GM21723 (cell line): ENCODE results near the gene FARP1.

Experiments
- ATAC-seq: cut with Tn5 transposase; IDR thresholded peaks from one replicate; pipeline ENCODE4 v1.9.1; 2021; ENCODE audit warnings: mild to moderate bottlenecking, moderate library complexity; ENCODE audit not compliant: unreplicated experiment

Gene FARP1

DNA sequence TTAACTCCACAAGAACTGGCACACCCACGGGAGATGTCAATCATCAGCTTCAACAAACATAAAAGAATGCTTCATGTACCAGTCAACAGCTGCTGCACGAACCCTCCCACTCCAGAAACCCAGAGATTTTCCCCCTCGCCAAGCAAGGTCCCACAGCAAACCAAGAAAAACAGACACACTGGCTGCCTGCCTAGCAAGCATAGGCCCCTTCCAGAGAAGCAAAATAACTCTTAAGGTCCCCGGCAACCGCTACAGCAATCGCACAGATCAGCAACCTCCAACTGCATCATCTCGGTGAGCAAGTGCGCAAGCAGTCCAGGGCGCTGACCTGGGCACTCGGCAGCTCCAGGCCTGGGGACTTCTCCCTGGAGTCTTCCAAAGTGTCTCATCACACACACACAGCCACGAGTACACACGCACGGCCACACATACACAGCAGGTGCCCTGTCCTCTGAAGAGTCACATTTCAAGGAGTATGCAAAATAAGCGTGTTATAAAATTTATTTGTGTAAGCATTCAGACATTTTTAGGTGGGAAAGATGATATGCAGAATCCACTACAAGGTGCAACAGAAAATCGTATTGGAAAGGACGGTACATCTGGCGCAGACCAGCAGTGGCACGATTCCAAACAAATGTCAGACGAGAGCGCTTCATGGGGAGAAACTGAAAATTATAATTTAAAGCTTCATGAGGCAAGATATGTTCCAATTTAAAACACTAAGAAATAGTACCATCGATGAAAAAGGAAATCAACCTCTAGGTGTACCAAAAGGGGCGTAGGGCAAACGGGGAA is 309.0 kb downstream of the FARP1 start:
- ATAC-seq = no peak

DNA sequence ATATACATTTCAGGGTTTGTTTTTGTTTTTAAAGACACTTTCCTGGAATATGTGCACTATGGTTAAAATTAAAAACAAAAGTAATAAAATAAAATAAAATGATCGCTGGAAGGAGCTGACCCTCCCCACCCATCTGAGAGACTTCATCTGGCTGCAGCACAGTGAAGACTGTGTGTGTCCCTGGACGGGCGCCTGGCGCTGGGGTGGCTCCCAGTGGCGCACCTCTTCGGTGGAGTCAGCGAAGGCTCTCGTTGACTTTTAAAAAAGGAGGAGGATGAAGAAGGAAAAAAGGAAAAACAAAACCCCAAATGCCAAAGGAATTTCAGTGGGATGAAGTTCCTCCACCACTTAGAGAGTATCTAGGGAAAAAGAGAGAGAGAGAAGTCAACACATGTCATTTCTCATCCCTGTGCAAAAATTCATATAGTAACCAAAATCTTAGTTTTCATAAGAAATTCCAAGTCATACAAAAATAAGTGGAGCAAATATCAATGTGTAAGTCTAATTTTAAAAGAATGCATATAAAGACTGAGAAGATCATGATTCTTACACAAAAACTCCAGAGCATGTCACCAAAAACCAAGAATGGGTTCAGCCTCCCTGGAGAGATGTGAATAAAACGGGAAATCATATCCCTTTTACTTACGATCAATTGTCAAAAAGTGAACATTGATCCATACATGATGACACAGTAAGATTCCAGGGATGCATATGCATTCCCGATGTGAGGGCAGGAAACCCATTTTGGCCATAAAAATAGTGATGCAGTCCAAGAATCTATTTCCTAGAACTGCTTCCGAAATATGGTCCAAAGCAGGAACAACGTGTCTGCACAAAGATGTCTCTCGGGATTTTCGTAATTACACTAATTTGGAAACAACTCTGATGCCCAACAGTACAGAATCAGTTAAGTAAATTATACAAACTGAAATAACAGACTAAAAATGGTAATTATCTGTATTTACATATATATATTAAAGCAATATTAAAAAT is 310.3 kb downstream of the FARP1 start:
- ATAC-seq = no peak

DNA sequence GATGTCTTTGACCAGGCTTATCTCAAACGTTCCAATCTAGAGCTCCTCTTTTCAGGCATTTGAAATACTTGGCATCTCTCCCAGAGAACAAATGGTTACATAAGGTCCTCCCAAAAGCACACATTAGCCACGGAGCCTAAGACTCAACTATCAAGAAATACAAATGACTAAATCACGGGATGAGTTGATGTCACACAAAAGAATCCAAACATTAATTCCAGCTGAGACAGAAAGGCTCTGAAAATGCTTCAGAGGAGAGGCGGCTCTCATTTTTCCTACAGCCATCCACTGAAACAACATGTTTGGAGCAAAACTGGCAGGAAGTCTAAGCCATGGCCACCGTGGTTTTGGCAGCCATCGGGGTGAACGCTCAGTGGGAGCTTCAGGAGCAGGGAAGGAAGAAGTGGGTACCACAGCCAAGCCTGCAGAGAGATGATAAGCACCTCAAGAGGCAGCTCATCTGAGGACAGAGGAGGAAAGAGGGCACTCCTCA is 311.5 kb downstream of the FARP1 start:
- ATAC-seq = no peak

DNA sequence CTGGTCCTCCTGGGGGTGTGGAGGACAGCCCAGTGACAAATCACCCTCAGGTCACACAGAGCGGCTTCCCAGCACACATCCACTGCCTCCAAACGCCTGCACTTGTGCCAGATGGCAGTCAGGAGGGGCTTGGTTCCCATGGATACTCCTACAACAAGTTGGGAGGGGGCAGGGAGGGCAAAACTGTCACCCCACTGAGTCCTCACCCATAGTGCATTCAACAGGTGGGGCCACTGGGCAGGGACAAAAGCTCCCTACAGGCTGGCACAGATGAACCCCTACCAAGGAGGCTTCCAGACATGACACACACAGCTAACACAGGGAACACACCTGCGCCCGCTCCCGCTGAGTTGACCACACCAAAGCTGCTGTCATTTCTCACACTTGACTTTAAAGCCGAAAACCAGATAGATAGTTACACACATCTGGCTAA is 313.5 kb downstream of the FARP1 start:
- no peak for ATAC-seq

DNA sequence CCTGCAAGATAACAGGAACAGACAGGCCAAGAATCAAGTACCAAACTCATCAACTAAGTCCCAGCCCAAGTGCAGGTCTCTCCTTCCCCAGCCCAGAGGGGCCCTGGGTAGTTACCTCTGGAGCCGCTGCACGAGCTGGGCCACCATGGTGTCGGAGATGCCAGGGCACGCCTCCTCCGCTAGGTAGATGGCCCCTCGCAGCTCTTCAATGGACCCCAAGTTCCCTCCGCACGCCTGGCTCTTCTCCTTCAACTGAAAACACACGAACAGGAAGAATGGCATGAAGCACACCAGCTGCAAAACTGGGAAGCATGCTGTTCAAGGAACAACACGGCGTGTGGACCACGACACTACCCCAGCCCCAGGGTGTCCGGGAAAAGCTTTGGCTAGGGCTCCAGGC is 314.2 kb downstream of the FARP1 start:
- no peak for ATAC-seq

DNA sequence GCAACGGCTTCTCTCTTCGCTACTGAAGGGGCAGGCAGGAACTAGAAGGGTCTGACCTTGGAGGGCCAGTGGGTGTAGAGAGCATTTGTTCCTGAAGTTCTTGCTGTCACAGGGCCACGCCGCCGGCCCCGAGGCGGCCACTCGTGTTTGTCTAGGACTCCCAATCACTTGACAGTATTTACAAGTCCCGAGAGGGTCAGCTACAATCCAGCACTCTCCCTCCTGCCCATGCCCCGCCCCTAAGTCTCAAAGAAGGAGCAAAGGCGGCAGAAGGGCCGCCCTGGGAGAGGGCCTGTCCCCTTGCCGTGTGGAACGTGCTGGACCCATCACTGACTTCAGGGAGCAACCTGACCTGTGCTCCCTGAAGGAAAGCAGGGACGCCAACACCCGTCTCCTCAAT is 315.5 kb downstream of the FARP1 start:
- no peak for ATAC-seq

DNA sequence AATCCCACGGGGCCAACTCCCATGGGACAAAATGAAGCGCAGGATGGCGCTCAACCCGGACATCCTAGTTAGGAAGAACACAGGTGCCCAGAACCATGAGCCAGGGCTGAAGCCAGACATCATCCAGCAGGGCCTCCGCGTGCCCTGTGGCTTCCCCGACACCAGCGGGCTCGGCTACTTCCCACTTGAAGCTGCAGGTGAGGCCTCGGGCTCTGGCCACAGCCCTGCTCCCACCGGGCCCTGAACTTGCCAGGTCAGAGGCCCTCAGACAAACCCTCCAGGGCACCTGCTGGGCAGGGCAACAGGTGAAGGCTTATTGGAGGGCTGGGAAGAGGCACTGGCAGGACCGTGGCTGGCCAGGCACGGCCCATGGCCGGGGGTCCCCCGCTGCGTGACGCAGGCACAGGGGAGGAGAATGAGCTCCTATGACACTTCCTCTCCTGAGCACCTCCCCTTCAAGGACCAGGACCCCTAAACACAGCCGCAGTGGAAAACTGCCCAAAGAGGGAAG is 316.3 kb downstream of the FARP1 start:
- ATAC-seq = no peak

DNA sequence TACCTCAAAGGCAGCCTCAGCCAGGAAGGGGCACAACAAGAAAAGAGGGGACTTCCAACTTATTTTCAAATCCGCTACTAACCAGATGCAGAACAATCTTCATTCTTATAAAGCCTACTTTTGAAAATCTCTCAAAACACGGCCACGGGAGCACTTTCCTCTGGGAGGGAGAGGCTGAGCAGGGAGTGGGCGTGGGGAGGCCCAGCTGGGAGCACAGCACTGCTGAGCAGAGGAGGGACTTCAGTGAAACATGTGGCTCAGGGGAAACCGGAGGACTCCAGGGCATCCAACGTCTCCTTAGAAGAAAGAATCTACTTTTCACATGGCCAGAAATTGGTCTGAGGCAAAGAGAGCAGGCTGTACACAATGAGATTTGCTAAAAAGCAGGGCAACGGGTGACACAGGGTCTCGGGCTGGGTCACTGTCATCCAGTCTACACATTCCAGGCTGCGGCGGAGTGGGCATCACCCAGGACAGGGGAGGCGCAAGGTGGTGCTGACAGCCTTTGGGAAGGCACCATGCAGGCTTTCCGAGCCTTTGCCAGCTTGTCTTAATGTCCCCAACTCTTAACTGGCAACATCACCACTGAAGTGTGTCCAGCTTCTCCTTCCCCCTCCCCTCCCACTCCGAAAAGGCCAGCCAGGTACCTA is 317.0 kb downstream of the FARP1 start:
- no peak for ATAC-seq

DNA sequence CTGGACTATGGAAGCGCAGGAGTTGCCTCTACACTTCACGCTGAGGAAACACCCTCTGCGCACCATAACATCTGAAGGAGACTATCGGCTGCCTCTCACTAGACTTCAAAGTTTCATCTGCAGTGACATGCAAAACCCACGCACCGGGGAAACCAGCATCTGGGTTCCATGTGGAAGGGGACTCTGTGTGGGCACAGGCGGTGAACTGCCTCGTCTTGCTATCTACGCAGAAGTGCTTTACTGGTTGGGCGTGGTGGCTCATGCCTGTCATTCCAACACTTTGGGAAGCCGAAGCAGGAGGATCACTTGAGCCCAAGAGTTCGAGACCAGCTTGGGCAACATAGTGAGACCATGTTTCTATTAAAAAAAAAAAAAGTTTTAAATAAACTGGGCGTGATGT is 317.6 kb downstream of the FARP1 start:
- ATAC-seq = no peak

DNA sequence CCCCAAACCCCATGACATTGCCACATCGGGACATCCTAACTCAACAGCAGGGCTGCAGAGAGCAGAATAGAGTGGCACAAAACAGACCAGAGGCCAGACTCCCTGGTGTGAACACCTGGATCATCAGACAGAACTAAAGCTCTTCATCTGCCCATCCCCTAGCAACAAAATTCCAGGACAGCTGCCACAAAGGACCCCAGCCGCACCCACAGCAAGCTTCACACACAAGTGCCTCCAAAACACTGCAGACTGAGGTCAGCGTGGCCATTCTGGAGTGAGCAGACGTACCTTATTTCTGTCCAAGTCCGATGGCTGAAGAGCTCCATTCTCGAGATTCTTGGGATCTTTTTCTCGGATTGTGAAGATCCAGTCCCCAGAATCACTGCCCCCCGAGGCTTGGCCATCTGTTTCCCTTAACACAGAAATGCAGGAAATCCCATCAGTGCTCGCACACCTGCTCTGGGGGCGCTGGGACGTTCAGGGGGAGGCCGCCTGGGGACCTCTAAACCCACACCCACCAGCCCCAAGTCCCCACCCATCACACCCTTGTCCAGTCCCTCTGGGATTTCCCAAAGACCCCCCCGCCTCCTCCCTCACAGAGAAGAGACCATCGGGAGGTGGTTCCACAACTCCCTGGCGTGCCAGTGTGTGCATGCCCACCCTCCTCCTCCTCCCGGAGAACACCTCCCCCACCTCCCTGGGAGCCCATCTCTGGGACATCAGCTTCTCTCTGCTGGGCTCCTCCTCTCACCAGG is 318.8 kb downstream of the FARP1 start:
- ATAC-seq = no peak

DNA sequence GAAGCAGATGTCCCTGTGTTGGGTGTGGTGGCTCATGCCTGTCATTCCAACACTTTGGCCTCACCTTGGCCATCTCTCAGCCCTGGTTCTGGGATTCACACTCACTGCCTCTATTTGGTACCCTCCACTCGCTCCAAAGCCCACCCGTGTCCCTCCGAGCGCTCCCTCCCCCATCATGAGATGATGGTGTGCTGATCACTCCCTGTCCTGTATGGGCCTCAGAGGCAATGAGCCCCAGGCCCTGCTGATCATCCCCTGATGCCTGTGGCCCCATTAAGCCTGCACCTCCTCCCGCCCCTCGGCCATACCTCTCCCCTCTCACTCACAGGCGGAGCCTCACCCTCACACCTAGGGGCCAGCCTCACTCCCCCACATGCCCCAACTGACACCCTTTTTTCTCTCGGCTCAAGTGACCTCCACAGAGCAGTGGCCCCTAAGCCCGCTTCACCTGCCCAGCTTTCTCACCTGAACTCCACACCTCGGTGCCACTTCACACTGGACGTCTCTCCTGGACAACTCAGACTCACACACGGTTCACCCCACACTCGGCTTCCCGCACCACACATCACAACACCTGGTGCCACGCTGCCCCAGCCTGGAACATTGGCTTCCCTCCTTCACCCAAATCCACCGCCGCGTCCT is 319.5 kb downstream of the FARP1 start:
- ATAC-seq = no peak

DNA sequence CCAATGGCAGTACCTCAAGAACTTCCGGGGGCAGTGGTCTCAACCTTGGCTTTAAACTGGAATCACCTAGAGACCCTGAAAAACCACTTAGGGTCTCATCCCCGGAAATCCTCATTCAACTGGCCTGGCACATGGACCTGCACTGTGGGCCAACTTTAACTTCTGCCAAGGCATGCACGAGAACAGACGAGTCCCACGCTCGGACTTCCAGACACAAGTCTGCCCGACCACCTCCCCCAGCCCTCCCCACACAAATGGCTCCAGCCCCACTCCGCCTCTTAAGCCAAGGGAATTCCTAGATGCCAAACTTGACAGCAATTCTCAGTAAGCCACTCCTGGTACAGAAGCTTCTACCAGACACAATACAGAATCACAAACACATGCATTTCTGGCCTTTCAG is 320.1 kb downstream of the FARP1 start:
- no peak for ATAC-seq

DNA sequence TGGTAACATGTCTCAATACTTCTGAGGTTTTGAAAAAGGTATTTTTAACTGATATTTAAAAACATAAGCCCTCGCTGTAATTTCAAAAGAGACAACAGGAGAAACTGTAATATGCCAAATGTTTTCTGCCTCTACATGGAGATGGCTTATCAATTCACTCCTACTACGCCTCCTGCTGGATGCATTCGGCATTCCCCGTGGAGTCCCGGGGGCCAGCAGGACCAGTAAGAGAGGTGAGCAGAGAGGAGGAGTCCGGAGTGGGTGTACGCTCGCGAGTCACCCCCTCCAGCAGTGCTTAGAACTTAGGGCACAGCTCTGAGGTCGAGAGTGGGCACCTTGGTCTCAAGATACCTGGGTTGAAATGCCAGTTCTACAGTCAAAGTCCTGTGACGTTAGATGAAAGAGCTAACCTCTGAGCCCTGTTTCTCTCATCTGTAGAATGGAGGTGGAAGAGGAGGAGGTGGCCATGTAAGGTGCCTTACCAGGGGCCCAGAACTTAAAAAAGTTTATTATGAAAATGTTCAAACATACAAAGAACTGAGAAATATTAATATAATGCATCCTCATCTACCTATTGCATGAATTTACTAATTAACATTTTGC is 323.8 kb downstream of the FARP1 start:
- ATAC-seq = no peak

DNA sequence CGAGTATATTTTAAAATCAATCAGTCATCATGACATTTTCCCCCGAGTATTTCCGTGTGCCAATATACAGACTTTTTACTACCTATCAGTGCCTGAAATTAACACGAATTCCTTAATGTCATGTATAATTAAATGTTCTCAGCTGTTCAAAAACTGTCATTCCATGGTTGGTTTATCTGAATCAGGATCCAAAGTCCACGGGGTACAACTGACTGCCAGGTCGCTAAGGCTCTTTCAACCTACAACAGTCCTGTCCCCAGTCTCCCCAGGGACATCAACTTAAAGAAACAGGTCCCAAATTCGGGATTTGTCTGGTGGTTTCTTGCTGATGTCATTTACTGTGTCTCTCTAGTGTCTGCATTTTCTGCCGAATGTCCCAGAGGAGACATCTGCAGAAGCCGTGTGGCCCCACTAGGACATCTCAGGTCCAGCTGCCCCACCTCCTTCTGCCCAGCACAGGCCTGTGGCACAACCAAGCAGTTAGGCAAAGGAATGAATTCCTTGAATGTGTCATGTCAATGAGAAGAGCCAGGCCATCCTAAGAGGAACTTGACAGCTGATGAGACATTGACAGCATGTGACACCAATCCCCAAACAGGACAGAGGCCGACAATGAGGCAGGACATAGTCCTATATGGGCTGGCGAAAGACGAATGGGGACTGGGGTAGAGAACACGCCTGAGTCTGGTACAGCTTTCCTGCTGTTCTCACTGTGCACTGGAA is 324.5 kb downstream of the FARP1 start:
- ATAC-seq = no peak

DNA sequence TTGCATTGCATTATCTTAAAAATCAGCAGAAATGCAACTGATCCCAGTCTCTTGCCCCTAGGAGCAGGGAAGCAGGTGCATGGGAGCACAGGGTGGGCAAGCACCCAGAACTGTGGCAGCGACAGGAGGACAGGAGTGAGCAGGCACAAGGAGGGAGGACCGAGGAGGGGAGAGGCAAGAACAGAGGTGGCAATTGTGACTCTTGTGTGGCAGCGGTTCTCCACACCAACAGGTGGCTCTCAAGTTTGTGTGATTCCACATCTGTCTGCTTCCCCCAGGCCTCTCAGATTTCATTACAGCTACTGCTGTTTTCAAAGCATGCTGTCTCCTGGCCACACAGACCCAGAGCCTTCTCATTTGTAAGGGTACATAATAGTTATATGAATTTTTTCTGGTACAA is 325.5 kb downstream of the FARP1 start:
- no peak for ATAC-seq

DNA sequence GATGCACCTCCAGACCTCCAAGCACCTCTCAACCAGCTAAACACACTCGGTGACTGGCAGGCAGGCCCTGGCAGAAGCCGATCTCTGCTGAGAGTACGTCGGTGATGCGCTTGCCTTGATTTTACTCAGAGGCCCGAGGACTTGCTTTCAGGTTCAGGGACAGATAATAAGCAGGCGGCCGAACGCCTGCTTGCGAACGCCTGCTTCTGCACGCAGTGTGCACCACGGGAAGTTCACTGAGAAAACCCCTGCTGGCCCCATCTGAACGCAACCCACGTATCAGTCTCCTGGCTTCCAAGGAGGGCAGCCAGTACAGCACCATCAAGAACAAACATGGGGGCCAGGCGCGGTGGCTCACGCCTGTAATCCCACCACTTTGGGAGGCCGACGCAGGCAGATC is 326.0 kb downstream of the FARP1 start:
- ATAC-seq = no peak

DNA sequence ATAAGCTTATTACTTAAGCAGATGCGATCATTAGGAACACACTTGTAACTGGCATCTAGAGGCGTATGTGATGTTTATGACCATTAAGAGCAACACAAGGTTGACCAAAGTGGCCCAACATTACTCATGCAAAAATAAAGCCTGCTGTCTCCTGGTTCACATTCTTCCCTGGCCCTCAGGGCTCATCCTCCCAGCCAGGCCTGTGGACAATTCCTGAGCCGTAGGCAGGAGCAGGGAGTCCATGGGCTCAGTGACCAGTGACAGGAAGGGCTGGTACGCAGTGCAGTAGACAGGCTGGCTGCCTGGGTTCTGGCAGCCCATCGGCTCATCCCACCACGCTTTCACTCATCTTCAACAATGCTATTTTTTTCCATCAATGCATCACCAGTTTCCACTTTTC is 328.0 kb downstream of the FARP1 start:
- ATAC-seq = no peak

DNA sequence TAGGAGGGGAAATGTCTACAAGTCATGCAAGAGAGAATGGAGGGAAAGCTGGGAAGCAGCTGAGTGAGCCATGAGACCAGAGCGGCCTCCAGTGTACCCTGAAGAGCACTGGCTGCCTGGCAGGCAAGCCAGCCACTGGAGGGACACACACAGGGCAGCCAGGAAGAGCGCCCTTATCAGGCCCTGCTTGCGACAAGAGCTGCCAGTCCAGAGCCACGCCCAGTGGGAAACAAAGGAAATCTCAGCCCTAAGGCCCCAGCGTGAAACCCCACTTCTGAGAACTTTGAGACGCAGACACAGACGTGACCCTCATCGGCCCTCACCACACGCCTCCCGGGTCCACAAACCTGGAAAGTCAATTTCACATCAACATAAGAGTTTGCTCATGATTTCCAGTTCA is 329.0 kb downstream of the FARP1 start:
- ATAC-seq = no peak
